ENCODE data around the gene GBA2.

GRCh38 chr9:35687972-35688557, 61.0 kb downstream of the GBA2 start:
- TF ChIP-seq CTCF (IDR thresholded peaks at IDR 0.05) (no peak), POLR2AphosphoS5 (IDR thresholded peaks at IDR 0.05) (no peak), EP300 (IDR thresholded peaks at IDR 0.05) (no peak), POLR2A (IDR thresholded peaks at IDR 0.05) (no peak)

Data from suprapubic skin (tissue), 4 donors.